Esophagus muscularis mucosa (tissue), 3 donors: ENCODE results near the gene CDH22.

Experiments used
- CTCF ChIP-seq, 3 experiments: fragments of 200-600 bp in 2 of 3; fragments of 450-650 bp in 1 of 3; sonication (generic) in 2 of 3; IDR thresholded peaks; one replicate each; pipeline ENCODE4 v1.5.1; 2017 to 2019; ENCODE audit warnings: antibody characterized with exemption in 3 of 3, mild to moderate bottlenecking in 2 of 3, moderate library complexity in 1 of 3
- POLR2A ChIP-seq: fragments of 450-650 bp; IDR thresholded peaks from one replicate; pipeline ENCODE4 v1.6.1; 2017; ENCODE audit warnings: antibody characterized with exemption, moderate library complexity, mild to moderate bottlenecking, low read depth
- POLR2AphosphoS5 ChIP-seq, 2 donors: sonication (generic); formaldehyde crosslinking; IDR thresholded peaks; one replicate each; pipeline ENCODE4 v1.6.1; 2017; ENCODE audit warnings: antibody characterized with exemption in 2 of 2

DNA sequence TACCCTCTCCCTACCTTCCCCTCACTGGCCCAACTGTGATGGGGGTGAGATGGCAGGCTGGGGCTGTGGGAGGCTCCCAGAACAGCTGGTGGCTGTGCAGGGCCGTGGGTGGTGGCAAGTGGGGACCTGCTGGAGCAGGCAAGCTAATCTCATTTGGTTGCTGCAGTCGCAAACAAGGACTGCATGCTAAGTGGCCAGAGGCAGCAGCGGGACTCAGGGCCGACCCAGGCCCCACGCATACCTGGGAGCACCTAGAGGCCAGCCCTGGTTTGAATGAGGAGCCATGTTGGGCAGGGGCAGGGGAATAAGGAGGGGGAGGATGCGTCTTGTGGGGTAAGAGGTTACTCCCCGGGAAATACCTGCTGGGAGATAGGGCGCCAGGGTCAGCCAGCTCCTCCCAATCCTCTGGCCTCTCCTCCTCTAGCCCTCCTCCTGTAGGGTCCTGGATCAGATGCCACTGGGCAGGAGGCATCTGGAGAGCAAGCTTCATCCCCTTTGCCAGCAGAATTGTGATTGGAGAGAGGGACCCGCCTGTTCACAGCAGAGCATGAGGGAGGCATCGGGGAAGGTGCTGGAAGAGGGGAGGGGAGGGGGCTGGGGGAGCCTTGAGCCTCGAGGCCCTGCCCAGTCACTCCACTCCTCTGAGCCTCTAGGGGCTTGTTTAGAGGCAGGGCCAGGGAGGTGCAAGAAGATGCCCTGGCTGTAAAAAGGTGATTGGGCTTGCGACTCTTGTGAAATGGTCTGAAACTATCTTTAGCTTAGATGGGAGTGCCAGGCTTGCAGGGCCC, 24.3 kb upstream of the CDH22 start:
- TF ChIP-seq CTCF (IDR thresholded peaks at IDR 0.05) (no peak), POLR2AphosphoS5 (IDR thresholded peaks at IDR 0.05) (no peak), POLR2A (no peak)
